Activated naive CD4-positive, alpha-beta T cell treated with anti-CD3 and anti-CD28 coated beads for 36 hours (primary cell): ENCODE data around the gene GPAM. TPM values are rescaled to one million over a fixed set of nuclear protein-coding genes. Genes with fewer than 3 reads are reported as not detected.

Experiments
- CTCF ChIA-PET: fragments of 350-600 bp; sonication (Branson Sonifier 250); formaldehyde crosslinking; loops from one replicate; lab custom pipeline; 2021; ENCODE audit warnings: antibody characterized with exemption; lab: Charles Lee
- DNase-seq: peaks from one replicate; pipeline ENCODE4 v3.0.0-alpha.2; 2020
- H3K27ac Mint-ChIP-seq: one replicate; pipeline ENCODE4 v1.8.0; 2021; ENCODE audit warnings: mild to moderate bottlenecking, mixed read lengths
- H3K27me3 Mint-ChIP-seq: one replicate; pipeline ENCODE4 v1.8.0; 2021; ENCODE audit warnings: low read depth, mixed read lengths
- H3K36me3 Mint-ChIP-seq: one replicate; pipeline ENCODE4 v1.8.0; 2021; ENCODE audit warnings: low read depth, mixed read lengths
- H3K4me1 Mint-ChIP-seq: one replicate; pipeline ENCODE4 v1.8.0; 2021; ENCODE audit warnings: low read depth, mixed read lengths
- H3K4me3 Mint-ChIP-seq: one replicate; pipeline ENCODE4 v1.8.0; 2021; ENCODE audit warnings: mild to moderate bottlenecking, moderate library complexity, mixed read lengths
- H3K9me3 Mint-ChIP-seq: one replicate; pipeline ENCODE4 v1.8.0; 2021; ENCODE audit warnings: mixed read lengths
- intact Hi-C: fragments of 100-400 bp; cut with micrococcal nuclease; formaldehyde crosslinking; loops from one replicate; pipeline ENCODE4 v1.15.1; 2023
- total RNA-seq, 2 experiments: library from RNA; stranded (reverse); gene quantifications; one replicate each; pipeline ENCODE4 v1.2.3, GENCODE V29; 2021

GPAM gene
- total RNA-seq, 2 experiments from 2014 or later = 7.3 to 8.1 TPM

DNA sequence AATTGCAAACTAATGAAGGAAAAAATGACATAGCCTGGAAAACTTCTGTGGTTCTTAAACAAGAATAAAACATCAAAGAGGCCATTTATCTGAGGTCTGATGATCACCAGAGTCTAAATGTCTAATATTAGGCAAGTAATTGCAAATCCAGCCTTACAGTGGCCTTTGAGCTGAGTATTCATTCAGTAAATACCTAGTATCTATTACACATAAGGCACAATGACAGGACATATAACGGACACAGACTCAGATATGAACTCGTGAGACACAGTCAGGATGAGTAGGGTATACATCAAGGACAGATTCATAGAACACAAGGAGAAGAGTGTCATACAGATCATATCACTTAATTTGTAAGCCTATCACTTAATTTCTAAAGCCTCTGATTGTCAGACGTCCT lies 16.8 kb downstream of the GPAM start:
- Mint-ChIP-seq H3K9me3 (no peaks in the 10 kb centered on the region), H3K36me3 (peaks cover 27% of the 10 kb centered on the region)

DNA sequence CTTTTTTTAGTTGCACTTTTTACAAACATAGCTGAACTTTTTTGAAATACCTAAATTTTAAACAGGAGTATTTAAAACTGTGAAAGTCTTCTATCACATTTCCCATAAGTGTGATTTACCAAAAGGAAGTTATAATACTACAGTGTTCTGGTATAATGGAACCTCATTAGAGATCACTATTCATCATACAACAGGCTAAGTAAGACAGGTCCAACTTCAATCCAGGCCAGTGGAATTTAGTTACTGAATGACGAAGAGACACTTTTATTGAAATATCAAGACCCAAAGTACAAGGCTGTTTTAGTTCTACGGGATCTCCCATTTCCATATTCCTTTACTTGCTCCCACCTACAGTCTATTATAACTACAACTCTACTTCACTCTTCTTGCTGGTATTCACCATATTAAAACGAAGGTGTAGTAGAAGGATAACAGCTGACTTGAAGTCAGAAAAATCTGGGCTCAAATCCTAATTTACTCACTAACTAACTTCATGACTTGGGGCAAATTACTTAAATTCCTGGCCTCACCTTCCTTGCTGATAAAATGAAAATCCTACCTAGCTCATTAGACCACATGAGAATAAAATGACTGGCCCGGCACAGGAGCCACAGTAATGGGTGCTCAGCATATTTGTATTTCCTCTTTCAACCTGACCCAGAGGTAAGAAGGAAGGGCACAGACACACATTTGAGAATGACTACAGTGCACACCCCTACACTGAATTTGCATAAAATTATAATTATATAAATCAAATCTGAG lies 21.6 kb downstream of the GPAM start:
- peaks cover 31% of the 10 kb centered on the region for H3K36me3 Mint-ChIP-seq
- H3K4me1 Mint-ChIP-seq = no peaks in the 10 kb centered on the region
- no peaks in the 10 kb centered on the region for H3K27me3 Mint-ChIP-seq

More for the DNA sequence above, 16.8 kb downstream of the GPAM start:
- H3K27me3 Mint-ChIP-seq = no peaks in the 10 kb centered on the region
- no peak overlapping the region for H3K27ac Mint-ChIP-seq
- H3K4me3 Mint-ChIP-seq = no peak overlapping the region
- intact Hi-C loops = no loop called here
- no peaks in the 10 kb centered on the region for H3K4me1 Mint-ChIP-seq
- CTCF ChIA-PET = interaction anchor here (1.2 kb wide), 1 partner anchor 29 kb away, joined by 3 read pairs; no protein-coding TSS in a partner anchor
- DNase-seq = no peak

DNA sequence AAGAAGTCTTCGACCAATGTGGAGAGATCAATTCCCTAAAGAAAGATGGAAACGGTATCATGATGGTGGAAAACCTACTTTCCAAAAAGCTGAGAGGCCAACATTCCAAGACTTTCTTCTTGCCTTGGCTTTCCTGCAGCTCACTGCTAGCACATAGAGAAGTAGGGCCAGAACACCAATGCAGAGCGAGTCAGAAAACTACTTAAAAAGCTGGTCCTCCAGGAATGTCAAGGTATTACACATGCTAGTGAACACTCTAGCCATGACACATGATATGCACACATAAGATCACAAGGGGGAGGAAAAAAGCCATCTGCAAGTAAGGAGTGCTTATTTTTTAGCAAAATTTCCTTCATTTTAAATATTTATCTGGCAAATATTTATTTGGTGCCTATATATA lies 22.7 kb downstream of the GPAM start:
- CTCF ChIA-PET = interaction anchor here (1.3 to 1.4 kb wide), 2 partner anchors 21 to 24 kb away, joined by 4 to 5 read pairs; no protein-coding TSS in a partner anchor
- Mint-ChIP-seq H3K4me1 (no peaks in the 10 kb centered on the region), H3K27me3 (no peaks in the 10 kb centered on the region), H3K36me3 (peaks cover 36% of the 10 kb centered on the region), H3K4me3 (no peak overlapping the region), H3K27ac (no peak overlapping the region), H3K9me3 (no peaks in the 10 kb centered on the region)
- intact Hi-C loops = no loop called here
- DNase-seq = no peak

More for the DNA sequence above, 21.6 kb downstream of the GPAM start:
- CTCF ChIA-PET = interaction anchor here (0.6 to 1.4 kb wide), 4 partner anchors 11 to 25 kb away, joined by 3 to 5 read pairs (median 4); no protein-coding TSS in a partner anchor
- no peaks in the 10 kb centered on the region for H3K9me3 Mint-ChIP-seq
- H3K4me3 Mint-ChIP-seq = no peak overlapping the region
- no peak for DNase-seq
- no peak overlapping the region for H3K27ac Mint-ChIP-seq
- intact Hi-C loops = no loop called here

DNA sequence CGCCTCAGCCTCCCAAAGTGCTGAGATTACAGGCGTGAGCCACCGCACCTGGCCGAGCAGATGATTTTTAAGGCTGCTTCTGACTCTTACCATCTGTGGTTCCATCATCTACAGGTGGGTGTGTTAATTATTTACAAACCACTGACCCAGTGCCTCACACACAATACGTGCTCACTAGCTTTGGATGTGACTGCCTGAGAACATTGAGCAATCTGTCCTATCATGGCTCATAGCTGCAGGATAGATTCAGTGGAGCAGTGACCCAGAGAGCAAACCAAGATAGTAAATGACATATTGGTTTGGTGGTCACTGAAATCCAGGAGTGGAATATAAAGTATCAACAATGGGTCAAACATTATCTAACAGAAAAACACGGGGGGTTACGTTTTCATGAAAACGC lies 24.1 kb downstream of the GPAM start:
- CTCF ChIA-PET = no interaction called here
- intact Hi-C loops = no loop called here
- no peak for DNase-seq
- H3K4me3 Mint-ChIP-seq = no peak overlapping the region
- H3K27ac Mint-ChIP-seq = no peak overlapping the region
- H3K9me3 Mint-ChIP-seq = no peaks in the 10 kb centered on the region
- H3K4me1 Mint-ChIP-seq = no peaks in the 10 kb centered on the region
- peaks cover 38% of the 10 kb centered on the region for H3K36me3 Mint-ChIP-seq
- H3K27me3 Mint-ChIP-seq = no peaks in the 10 kb centered on the region

DNA sequence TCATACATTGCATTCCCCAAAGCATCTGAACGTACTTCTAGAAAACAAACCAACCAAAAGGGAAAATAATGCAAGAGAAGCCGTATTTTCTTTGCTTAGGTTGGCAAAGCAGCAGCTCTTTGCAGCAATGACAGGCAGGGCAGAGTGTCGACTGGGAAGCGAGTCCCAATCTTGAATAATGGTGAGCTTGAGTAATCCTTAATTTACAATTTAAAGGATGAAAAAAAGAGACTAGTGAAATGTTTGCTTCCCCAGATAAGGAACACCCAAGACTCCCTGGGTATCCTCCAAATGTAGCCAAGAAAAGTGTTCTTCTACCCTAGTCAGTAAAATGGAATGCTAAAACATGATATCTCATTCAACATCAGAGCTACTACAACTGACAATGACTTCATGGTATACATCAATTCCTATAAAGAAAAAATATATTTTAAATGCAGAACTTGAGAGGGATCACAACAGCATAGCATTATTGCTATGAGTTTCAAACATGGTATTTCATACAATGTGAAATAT lies 32.0 kb downstream of the GPAM start:
- intact Hi-C loops = no loop called here
- H3K4me3 Mint-ChIP-seq = no peak overlapping the region
- DNase-seq = no peak
- H3K27me3 Mint-ChIP-seq = no peaks in the 10 kb centered on the region
- H3K36me3 Mint-ChIP-seq = peaks cover 20% of the 10 kb centered on the region
- H3K4me1 Mint-ChIP-seq = no peaks in the 10 kb centered on the region
- H3K9me3 Mint-ChIP-seq = no peaks in the 10 kb centered on the region
- CTCF ChIA-PET = interaction anchor here (1.3 to 2.9 kb wide), 2 partner anchors 15 to 156 kb away, joined by 3 to 24 read pairs; no protein-coding TSS in a partner anchor
- H3K27ac Mint-ChIP-seq = no peak overlapping the region

DNA sequence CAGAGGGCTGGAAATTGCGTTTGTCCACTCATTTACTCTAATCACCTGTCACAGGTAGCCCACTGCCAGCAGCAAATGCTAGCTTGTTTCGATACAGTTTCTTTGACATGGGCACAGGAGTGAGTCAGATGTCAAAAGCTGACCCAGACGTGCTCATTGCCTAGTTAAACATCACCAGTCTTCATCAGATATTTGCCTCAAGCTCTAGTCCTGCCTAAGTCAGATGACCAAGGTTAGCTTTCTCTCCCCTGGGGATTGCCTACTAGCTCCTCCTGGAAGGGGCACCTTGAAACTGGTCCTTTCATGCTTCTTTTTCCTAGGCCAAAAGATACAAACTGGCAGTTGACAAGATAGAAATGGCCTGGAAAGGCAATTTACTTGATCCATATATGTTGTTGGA lies 35.2 kb downstream of the GPAM start:
- Mint-ChIP-seq H3K27me3 (no peaks in the 10 kb centered on the region), H3K36me3 (peaks cover 6% of the 10 kb centered on the region), H3K27ac (no peak overlapping the region), H3K4me1 (no peaks in the 10 kb centered on the region), H3K4me3 (no peak overlapping the region), H3K9me3 (no peaks in the 10 kb centered on the region)
- no peak for DNase-seq
- CTCF ChIA-PET = interaction anchor here (2.7 kb wide), 1 partner anchor 11 kb away, joined by 19 read pairs; no protein-coding TSS in a partner anchor
- intact Hi-C loops = no loop called here

DNA sequence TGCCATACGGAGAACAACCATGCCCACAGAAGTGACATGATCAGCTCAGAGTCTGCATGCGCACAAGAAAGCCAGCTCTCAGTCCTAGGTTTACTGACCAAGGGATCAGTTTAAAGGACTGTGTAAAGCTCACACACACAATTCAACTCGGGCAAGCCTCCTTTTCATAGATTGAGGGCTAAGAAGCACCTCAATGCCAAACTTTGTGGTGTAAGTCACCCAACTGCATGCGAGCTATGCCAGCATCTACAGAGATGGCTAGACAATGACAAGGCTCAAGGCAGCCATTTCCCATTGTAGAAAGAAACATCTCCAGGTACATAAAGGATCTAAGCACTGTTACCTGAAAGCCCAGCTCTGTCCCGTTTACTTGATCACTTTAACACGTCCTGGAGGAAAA lies 36.8 kb downstream of the GPAM start:
- no peak overlapping the region for H3K27ac Mint-ChIP-seq
- peaks cover 3% of the 10 kb centered on the region for H3K36me3 Mint-ChIP-seq
- no peaks in the 10 kb centered on the region for H3K9me3 Mint-ChIP-seq
- no peaks in the 10 kb centered on the region for H3K27me3 Mint-ChIP-seq
- H3K4me1 Mint-ChIP-seq = no peaks in the 10 kb centered on the region
- no peak overlapping the region for H3K4me3 Mint-ChIP-seq
- no peak for DNase-seq
- CTCF ChIA-PET = interaction anchor here (0.9 to 1.3 kb wide), 3 partner anchors 9 to 161 kb away, joined by 3 to 5 read pairs (median 3); no protein-coding TSS in a partner anchor
- intact Hi-C loops = no loop called here

DNA sequence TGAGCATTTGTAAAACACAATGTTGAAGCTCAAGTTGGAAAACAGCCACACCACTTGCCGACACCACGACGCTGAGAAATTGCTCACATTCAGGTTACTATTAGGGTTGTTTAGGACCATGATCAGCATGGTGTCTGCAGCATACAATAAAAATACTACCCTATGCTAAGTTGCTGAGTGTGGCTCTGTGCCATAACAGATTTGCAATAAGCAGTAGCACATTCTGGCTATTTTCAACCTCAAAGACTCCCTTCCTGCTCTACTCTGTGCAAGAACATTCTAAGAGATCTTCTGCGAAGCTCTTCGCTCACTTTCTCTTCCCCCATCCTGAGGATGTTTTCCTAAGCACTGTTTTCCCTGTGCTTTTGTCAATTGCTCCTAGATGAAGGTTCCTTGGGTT lies 38.3 kb downstream of the GPAM start:
- CTCF ChIA-PET = no interaction called here
- Mint-ChIP-seq H3K4me3 (no peak overlapping the region), H3K9me3 (no peaks in the 10 kb centered on the region), H3K27me3 (no peaks in the 10 kb centered on the region), H3K27ac (no peak overlapping the region), H3K36me3 (peaks cover 2% of the 10 kb centered on the region), H3K4me1 (no peaks in the 10 kb centered on the region)
- no peak for DNase-seq
- intact Hi-C loops = no loop called here

DNA sequence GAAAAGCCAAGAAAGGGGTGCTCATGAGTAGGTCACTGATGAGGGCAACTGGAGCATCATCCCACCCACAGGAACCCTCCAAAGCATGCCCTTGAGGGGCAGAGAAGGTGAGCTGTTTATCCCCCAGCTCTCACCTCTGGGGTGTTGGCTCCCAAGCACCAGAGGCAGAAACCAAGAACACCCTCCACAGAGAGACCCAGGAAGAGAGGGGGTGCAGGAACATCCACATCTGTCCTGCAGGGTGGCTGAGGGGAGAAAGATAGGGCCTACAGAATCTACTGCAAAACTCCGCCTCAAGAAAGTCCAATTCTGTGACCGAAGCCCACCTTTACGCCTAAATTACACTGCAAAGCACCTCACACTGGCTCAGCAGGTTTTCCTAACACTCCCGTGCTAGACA lies 40.1 kb downstream of the GPAM start:
- Mint-ChIP-seq H3K27ac (no peak overlapping the region), H3K4me1 (no peaks in the 10 kb centered on the region)
- no peak for DNase-seq

DNA sequence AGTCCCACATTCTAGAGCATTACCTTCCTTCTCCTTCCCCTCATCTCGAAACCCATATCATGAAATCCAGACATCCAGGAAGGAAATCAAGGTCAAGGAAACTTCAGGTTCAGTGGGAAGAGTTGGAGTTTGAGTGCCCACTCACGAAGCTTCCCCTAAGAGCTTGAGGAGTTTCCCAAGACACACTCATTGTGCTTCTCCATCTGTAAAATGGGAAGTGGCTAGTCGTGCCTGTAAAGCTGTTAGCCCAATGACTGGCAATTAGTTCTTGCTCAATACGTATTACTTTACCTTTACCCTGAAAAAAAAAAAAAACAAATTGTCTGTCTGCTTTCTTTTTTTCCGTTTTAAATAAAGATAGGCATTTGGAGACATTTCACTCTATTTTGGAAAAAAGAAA lies 42.3 kb downstream of the GPAM start:
- CTCF ChIA-PET = interaction anchor here (0.8 to 1.5 kb wide), 5 partner anchors 12 to 175 kb away, joined by 3 to 6 read pairs (median 4); no protein-coding TSS in a partner anchor
- Mint-ChIP-seq H3K27ac (no peak overlapping the region), H3K36me3 (no peaks in the 10 kb centered on the region), H3K4me3 (no peak overlapping the region), H3K9me3 (no peaks in the 10 kb centered on the region), H3K27me3 (peaks cover 4% of the 10 kb centered on the region), H3K4me1 (no peaks in the 10 kb centered on the region)
- intact Hi-C loops = no loop called here
- DNase-seq = no peak

More for the DNA sequence above, 40.1 kb downstream of the GPAM start:
- intact Hi-C loops = no loop called here
- Mint-ChIP-seq H3K4me3 (no peak overlapping the region), H3K36me3 (no peaks in the 10 kb centered on the region), H3K27me3 (peaks cover 1% of the 10 kb centered on the region), H3K9me3 (no peaks in the 10 kb centered on the region)
- CTCF ChIA-PET = interaction anchor here (0.8 kb wide), 1 partner anchor 15 kb away, joined by 5 read pairs; no protein-coding TSS in a partner anchor

DNA sequence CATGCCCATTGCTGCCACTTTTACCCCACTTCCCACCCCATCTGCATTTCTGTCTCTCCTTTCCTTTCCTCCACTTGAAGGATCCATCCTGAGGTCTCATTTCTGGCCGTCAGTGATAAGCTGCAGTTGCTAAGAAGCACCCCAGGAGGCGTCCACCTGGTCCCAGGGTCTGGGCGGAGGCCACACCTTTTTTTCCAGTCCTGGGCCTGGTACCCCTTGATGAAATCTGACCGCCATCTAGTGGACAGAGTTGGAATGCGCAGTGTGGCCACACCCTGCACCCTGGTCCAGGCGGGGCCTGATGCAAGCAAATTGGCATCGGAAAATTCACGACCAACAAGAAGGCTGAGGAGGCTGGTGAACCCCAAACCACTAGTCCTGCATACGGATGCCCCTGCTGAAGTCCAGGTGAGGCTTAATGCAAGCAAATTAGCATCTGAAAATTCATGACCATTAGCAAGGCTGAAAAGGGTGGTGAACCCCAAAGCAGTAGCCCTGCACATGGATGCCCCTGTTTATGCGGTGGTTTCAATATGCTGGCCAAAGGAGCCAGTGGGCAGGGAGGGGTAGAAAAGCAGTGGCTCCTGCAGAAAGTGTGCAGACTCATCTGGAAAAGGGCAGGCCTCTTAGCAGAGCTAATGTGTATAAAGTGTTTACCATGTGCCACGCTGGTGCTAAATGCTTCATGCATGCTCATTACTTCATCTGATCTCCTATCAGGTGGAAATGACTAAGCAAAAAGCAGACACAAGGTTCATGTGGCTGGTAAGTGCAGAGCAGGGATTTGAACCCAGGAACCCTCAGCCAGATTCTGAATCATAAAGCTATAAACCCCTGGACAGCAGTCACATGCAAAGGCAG lies 43.2 kb downstream of the GPAM start:
- Mint-ChIP-seq H3K27ac (peak overlapping the region; percentile 61), H3K4me3 (no peak overlapping the region)

DNA sequence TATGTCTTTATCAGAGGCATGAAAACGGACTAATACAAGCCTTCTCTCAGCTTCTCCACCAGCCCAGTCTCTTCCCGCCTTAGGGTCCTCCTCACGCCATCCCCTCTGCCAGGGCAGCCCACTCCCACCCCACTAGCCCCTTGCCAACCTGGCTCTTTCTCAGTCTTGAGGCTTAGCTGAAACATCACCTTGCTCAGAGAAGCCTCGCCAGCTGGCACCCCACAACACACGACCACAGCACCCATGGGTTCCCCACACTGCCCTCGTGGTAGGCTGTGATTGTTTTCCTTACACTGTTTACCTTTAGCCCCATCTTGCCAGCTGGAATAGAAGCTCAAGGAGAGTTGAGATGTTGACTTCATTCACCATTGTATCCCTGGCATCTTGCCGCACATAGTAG lies 44.4 kb downstream of the GPAM start:
- H3K9me3 Mint-ChIP-seq = no peaks in the 10 kb centered on the region
- no peak for DNase-seq
- no peak overlapping the region for H3K4me3 Mint-ChIP-seq
- H3K27me3 Mint-ChIP-seq = peaks cover 4% of the 10 kb centered on the region
- H3K4me1 Mint-ChIP-seq = no peaks in the 10 kb centered on the region
- intact Hi-C loops = loop anchor here (5.0 kb wide), 1 partner anchor 542 kb away; no protein-coding TSS in a partner anchor
- H3K36me3 Mint-ChIP-seq = no peaks in the 10 kb centered on the region
- CTCF ChIA-PET = interaction anchor here (0.5 to 4.6 kb wide), 9 partner anchors 10 to 758 kb away, joined by 3 to 42 read pairs (median 19); no protein-coding TSS in a partner anchor
- no peak overlapping the region for H3K27ac Mint-ChIP-seq

More for the DNA sequence above, 43.2 kb downstream of the GPAM start:
- H3K4me1 Mint-ChIP-seq = no peaks in the 10 kb centered on the region
- CTCF ChIA-PET = interaction anchor here (0.6 to 4.3 kb wide), 10 partner anchors 11 to 1402 kb away, joined by 3 to 21 read pairs (median 4); no protein-coding TSS in a partner anchor
- H3K9me3 Mint-ChIP-seq = no peaks in the 10 kb centered on the region
- H3K36me3 Mint-ChIP-seq = no peaks in the 10 kb centered on the region
- intact Hi-C loops = no loop called here
- peaks cover 4% of the 10 kb centered on the region for H3K27me3 Mint-ChIP-seq
- peak; percentile 87 for DNase-seq
